KG1 (cell line): ENCODE measurements around the gene TMEM258.

Experiments
- DNase-seq: peaks from one replicate; lab custom pipeline; 2025; lab: John Stamatoyannopoulos, UW

TMEM258 gene

DNA sequence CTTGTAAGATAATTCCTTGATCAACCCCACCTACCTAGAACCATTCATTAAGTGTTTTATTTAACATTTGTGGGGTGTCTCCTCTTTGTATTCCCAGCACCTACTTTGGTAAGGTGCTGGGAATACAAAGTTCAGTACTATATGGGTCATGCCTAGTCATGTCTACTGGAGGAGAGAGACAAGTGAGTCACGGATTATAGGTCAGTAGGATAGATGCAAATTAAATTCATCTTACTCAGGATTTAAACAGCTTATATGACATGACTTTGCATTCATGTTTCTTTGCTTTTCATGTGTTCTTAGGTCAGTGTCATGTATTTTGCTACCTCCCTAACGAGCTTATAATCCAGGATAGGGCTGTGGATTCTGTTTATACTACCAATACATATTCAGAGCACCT is 27.8 kb upstream of the TMEM258 start:
- no peak for DNase-seq

- no peak for DNase-seq
These were observed 25.2 kb upstream of the TMEM258 start for GRCh38 chr11:61817471-61818202.

DNA sequence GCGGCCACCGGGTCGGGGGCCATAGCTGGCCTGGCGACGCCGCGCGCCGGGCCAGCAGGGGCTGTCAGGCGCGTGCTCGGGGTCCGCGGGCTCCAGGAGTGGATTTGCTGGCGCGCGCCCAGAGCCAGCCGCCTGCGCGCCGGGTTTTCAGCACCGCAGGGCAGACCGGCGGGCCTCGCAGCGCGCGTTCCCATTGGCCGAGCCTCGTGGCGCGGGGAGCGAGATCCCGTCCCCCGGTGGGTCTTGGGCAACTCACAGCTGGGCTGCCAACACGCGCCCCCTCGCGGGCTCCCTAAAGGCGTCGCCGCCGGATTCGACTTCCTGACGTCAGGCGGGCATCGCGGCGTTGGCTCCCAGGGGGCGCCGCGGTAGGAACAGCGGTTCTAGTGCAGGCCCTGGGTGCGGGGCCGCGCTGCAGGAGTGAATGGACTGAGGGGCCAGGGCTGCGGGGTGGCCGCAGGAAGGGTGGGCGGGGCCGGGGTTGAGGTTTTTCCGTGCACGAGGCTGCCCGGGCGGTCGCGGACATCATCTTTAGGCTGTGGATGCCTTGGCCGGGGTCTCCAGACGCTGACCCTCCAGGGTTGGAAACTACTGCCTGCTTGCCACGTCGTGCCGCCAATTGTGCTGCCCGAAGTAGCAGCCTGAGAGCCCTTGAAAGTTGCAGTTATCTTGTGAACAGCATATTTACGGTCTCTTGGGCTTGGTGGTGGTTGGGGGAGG is 24.5 kb upstream of the TMEM258 start, which contains the start of gene FADS1:
TSS of gene FADS1 (minus strand) at position 268 of the 720 bp plus-strand sequence. CDS start at position 194, 74 bp downstream.
- peak; percentile 98 for DNase-seq

DNA sequence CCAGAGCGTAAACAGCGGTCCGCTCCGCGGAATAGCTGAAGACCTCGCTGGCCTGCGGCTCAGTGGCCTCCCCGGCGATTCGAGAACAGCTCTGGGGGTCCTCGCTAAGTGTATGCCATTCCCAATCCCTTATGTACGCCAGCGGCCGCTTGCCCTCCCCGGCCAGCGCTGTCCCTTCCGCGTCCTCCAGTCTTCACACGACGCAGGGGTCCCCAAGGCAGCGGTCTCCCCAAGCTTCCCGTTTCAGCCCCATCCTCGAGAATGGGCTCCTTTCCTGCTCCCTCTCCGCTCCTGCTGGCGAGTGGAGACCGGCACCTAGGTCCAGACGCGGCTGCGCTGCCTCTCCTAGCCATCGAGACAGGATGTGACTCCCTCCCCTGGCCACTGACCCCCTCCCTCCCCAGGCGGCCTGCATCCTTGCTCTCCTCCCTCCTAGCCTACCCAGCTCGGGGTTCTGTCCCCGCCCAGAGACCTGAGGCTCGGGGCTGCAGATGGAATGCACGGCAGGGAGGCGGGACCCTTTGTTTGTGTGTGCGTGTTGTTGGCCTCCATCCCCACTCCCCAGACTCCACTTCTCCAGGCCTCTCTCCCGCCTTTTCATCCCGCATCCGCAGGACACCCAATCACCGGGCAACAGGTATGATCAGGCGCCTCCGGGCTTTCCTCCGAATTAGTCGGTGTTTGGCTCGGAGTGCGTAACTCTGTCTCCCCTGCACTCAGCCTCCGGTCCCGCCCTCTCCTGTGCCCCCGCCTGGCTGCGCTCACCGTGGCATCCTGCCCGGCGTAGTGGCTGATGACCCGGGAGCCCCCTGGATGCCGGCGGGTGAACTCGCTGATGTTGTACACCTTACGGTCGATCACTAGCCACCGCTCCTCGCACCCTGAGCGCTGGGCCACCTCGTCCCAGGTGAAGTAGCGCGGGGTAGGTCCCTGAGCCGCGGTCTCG is 23.7 kb upstream of the TMEM258 start:
- peak; percentile 65 for DNase-seq

DNA sequence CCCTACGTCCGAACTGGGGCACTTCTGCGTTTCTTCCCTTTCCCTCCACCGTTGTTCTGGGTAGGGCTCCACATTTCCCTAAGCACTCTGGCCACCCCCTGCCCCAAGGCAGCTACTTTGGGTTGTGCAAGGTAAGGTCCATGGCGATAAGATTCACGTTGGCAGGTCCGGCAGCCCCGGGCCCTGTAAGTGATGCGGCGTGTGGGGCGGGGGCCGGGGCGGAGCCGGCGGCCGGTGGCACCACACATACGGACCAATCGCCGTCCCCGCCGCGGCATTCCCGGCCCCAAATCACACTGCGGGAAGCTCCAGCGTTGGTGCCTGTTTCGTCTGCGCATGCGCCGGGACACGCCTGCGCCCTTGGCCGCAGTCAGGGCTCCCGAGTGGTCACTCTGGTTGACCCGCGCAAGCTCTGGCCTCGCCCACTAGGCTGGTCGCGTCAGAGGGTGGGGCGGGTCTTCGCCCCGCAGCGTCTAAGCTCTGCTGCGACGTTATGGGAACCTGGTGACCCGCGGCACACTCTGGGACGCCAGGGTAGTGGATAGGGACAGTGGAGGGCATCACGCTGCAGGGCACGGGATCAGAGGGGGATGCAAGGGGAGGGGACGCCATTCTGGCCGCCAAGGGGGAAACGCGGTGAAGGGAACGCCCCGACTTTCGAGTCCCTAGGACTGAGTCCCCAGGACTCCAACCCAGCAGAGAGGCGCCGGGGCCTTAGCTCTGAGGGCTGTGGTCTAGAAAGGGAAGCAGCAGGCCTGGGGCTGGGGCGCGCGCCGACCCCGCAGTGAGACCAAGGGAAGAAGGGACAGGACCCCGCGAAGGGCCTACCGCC is 22.8 kb upstream of the TMEM258 start:
- DNase-seq, result peak; percentile 65

DNA sequence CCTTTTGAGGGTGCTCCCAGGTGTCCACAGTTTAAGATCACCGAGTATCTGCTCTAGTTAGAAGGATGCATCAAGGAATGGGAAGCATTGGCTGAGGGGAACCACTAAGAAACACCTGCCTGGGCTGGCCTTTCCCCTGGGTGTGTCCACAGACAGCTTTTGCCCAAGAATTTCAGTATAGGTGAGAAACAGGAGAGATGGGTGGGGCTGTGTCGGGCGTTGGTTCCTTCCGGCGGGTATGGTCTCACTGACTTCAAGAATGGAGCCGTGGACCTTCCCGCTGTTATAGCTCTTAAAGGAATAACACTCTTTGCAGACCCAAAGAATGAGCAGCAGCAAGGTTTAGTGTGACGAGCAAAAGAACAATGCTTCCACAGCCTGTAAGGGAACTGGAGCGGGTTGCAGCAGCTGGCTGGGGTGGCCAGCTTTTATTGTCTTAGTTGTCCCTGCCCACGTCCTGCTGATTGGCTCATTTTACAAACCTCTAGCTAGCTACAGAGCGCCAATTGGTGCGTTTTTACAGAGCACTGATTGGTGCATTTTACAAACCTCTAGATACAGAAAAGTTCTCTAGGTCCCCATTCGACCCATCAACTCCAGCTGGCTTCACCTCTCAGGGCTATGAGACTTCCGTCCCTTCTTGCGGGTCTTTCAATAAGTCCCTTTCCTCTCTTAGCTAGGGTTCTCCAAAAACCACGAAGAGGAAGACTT is 22.0 kb upstream of the TMEM258 start:
- DNase-seq, result no peak

DNA sequence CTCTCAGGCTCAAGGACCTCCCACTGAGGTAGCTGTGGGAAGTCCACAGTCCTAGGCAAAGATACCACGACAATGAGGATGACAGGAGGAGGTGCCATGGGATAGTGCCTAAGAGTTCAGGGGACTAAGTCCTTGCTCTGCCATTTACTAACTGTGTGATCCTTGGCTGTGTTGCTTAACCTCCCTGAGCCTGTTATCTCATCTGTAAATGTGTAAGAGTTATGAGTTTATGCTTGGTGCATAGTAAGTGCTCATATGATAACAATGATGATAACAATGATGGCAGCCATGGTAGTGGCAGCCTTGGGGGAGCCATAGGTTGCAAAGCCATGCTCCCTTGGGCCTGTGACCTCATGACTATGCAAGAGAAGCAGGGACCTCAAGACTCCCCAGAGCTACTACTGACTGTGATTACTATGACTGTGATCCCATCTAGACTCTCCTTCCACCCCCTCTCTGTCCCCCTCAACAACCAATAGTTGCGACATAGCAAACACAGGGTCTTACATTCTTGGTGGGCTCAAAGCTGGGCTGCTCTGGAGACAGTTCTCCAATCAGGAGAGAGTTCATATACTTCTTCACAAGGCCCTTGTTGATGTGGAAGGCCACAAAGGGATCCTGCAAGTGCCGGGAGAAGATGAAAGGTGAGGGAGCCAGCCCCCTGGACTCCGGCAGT is 20.5 kb upstream of the TMEM258 start:
- DNase-seq, result no peak

GRCh38 chr11:61811831-61812230 is 19.4 kb upstream of the TMEM258 start:
- DNase-seq, result no peak

DNA sequence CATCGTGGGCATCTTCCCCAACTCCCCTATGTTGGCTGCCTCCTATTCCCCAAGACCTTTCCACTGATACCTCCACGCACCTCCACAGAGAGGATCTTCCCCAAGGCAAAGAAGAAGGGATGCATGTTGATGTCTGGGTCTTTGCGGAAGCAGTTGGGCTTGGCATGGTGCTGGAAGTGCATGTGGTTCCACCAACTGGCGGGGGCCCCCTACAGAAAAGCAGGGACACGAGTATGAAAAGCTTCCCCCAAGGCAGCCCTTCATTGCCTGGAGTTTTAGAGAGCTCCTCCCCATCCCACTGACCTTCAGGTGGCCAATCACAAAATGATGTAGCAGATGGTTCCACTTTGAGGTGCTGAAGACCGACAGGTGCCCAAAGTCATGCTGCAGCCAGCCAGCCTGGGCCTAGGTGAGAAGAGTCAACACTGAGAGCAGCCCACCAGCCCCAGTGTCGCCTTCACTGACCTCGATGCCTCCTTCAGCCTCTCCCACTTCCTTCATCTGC is 18.3 kb upstream of the TMEM258 start:
- no peak for DNase-seq

- no peak for DNase-seq
These were observed 14.4 kb upstream of the TMEM258 start for GRCh38 chr11:61806785-61807184.

- no peak for DNase-seq
These were observed 12.7 kb upstream of the TMEM258 start for GRCh38 chr11:61805146-61805545.

DNA sequence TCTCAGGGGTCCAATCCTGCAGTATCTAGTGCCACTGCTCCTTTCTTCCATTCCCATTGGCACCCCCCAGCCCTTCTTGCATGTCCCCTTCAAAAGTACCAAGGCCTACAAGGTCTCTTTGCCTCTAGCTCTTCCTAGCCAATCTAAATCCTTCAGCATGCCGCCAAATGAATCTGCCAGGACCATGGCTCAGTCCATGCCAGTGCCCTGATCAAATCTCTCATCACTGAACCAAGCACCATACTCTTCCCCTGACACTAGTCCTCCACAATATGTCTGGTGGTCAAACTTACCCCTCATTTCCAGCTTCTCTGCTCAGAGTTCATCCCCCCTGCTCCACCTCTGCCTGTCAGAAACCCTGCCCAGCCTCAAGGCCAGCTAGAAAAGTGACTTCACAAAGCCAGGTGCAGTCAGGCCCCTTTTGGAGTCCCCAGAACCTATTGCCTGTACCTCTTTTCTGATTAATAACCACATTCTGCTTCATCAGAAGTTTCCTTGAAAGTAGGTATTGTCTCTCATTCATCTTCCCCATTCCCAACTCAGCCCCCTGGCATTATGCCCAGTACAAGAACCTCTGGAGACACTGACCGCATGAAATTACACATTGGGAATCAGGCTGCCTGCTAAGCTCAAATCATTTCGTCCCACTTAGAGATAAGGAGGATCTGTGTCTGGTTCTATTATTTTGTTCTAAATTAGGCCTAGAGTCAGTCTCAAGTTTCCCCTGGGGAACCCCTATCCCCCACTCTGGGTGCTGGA is 11.7 kb upstream of the TMEM258 start:
- DNase-seq, result no peak

GRCh38 chr11:61802605-61803004 is 10.2 kb upstream of the TMEM258 start:
- DNase-seq, result no peak

DNA sequence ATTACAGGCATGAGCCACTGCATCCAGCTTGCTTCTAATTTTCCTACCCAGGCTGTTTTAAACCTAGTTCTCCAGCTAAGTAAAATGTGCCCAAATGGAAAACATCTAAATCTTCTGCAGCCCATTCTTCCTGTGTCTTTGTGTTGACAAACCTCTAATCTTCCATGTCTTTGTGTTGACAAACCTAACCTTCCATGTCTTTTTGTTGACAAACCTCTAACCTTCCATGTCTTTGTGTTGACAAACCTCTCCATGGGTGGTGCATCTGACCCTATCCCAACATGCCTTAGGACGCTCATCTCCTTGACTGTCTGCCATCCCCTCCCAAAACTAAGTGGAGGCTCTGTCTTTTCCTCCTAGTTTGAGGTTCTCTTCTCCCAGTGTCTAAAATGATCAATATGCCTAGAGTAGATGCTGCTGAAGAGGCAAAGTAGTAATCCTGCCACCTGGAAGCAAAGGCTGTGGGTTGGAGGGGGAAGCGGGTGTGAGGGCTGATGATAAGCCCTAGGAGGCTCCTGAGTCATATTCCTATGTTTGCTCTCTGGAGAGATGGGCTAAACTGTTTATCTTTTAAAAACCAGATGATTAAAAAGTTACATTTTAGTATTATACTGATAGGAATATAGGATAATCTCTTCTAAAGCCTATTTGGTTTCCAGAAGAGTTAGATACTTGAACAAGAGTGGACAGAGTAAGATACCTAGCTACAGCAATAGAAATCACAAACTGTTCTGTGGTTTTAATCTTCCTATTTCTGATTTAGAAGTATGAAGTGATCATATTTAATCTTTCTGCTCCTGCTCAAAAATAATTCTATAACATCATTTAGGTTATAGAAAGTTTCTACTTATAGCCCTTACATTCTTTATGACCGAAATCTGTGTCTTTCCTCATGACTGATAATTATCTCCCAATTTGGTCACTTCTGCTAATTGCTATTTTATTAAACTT is 8.2 kb upstream of the TMEM258 start:
- no peak for DNase-seq

DNA sequence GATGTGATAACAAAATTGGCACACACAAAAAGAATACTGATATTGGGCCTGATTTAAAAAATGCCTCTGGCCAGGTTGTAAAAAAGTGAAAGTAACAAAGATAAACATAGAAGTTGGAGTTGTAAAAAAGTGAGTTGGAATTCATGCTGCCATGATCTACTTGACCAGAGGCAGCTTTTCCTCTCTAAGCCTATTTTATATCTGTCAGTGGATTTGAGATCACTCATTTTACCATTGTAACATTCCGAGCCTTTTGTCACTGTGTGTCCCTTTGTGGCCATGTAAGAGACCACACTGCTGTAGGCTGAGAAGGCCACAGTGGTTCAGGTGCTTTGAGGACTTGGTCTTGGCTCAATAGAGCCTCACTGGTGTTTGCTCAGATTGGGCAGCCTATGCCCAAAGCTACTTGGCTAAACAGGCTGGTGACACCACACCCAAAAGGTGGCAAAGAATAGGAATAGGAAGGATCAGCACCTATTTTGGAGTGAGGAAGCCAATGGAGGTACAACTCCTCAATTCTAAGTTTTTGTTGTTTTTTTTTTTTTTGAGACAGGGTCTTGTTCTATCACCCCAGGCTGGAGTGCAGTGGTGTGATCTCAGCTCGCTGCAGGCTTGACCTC is 7.4 kb upstream of the TMEM258 start:
- DNase-seq, result no peak

DNA sequence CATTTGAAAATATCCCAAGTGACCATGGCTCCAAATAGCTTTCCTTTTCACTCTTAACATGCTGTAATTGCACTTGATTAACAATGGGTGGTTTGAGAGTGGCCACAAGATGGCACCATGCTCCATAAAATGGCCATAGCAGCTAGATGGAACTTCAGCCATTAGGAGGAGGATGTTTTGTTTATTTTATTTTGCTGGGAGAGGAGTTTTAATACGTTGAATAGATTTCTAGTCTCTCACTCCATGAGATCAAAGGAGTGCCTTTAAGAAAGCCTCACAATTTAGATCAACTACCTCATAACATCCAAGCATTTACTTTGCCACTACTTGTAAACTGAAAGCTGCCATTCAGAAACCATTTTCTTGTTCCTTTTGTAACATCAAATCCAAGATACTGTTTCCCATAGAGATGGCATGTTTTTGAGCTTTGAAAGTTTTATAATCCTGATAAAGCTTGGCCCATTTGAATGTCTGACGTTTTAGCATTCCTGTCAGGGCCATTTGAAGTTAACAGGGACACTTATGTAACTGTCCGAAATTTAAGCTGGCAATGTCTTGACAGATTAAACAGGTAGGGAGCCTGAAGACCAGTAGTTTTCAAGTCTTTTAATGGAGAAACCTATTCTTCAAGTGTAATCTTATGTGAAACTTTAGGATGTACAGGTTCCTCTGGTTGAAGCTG is 5.0 kb upstream of the TMEM258 start:
- DNase-seq, result peak; percentile 83
